Muscle layer of duodenum (tissue), 2 donors: ENCODE data around the gene CDK2.

ENCODE experiments used
- H3K27ac ChIP-seq: one replicate; pipeline ENCODE4 v1.7.0; 2013; ENCODE audit warnings: mild to moderate bottlenecking, low read length
- H3K27me3 ChIP-seq: one replicate; pipeline ENCODE4 v1.7.0; 2013; ENCODE audit warnings: low read depth, mild to moderate bottlenecking, control low read depth, low read length
- H3K36me3 ChIP-seq, 2 donors: one replicate each; pipeline ENCODE4 v1.7.0; 2013; ENCODE audit warnings: low read length in 2 of 2, control low read depth in 1 of 2, mild to moderate bottlenecking in 1 of 2; ENCODE audit not compliant: insufficient read depth in 2 of 2, control insufficient read depth in 1 of 2
- H3K4me1 ChIP-seq, 2 donors: one replicate each; pipeline ENCODE4 v1.7.0; 2013; ENCODE audit warnings: low read length in 2 of 2, mild to moderate bottlenecking in 2 of 2, control low read depth in 1 of 2, moderate library complexity in 1 of 2; ENCODE audit not compliant: insufficient read depth in 2 of 2, control insufficient read depth in 1 of 2
- H3K4me3 ChIP-seq, 2 donors: one replicate each; pipeline ENCODE4 v1.7.0; 2013; ENCODE audit warnings: low read length in 2 of 2, low read depth in 1 of 2, mild to moderate bottlenecking in 1 of 2
- H3K9me3 ChIP-seq, 2 donors: one replicate each; pipeline ENCODE4 v1.7.0; 2013; ENCODE audit warnings: low read length in 2 of 2, control low read depth in 1 of 2, mild to moderate bottlenecking in 1 of 2; ENCODE audit not compliant: control insufficient read depth in 1 of 2
- donor health status: healthy.

The CDK2 gene

GRCh38 chr12:56020423-56021184 lies 54.0 kb downstream of the CDK2 start, which contains the start of gene IKZF4:
IKZF4 (plus strand) TSS chr12:56021043; CDS start chr12:56021494, 451 bp downstream.
- H3K4me3 ChIP-seq, result peak within 1 kb of the TSS; percentile 48 to 55
- H3K4me1 ChIP-seq, result peaks cover 4 to 23% of the 10 kb centered on the region in 2 donors
- no peaks in the 10 kb centered on the region for H3K27me3 ChIP-seq
- no peaks in the 10 kb centered on the region for H3K9me3 ChIP-seq
- H3K27ac ChIP-seq, result peak within 1 kb of the TSS; percentile 47
- peaks cover 8% of the 10 kb centered on the region in 2 donors for H3K36me3 ChIP-seq

DNA sequence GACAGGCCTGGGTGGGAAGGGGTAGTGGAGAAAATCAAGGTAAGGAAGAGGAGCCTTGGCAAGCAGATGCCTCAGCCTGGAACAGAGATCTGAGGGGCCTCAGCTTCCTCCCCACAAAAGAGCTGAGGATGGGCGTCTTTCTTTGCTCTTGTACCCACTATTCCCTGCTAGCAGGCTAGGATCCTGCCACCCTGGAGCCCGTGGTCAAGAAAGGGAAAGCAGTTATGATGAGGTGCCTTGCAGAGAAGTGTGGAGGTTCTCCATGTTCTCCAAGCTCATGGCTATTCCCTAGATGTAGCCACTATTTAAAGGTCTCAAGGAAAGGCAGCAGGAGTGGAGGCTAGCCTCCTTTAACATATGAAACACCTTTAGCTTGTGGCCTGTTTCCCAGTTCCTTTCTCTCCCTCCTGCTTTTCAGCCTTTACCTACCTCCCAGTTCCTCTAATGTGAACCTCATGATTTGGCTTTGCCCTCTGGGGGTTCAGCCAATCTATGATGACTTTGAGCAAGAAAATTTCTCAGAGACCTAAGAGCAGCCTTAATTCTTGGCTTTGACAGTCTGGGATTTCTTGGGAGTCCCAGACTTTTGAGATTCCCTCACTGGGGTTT lies 55.4 kb downstream of the CDK2 start:
- Histone ChIP-seq H3K9me3 (no peaks in the 10 kb centered on the region), H3K4me1 (peaks cover 4 to 23% of the 10 kb centered on the region in 2 donors), H3K27ac (peak overlapping the region; percentile 47), H3K4me3 (peak overlapping the region; percentile 48 to 55), H3K36me3 (peaks cover 13 to 16% of the 10 kb centered on the region in 2 donors), H3K27me3 (no peaks in the 10 kb centered on the region)
